ENCODE measurements around the gene ZNF397. TPM values are rescaled to one million over a fixed set of nuclear protein-coding genes. Genes with fewer than 3 reads are reported as not detected.
A peak's percentile ranks its signal among the peaks of the same experiment; 100 is the strongest.

ZNF397 gene
- total and polyA plus RNA-seq, 2 donors (not counting 3 experiments of a cell fraction or from before 2014, with no cell fraction given): 1.5 to 5.5 TPM

- DNase-seq (ENCODE audit: low read depth, low spot score): no peak
- Histone ChIP-seq H3K4me2 (ENCODE audit: insufficient read depth, low read length) (peak overlapping the region; percentile 95), H3K4me3 (replicated peaks in 1 of 3; ENCODE audit: insufficient read depth in 1 of 3, low read depth in 1 of 3, low read length in 3 of 3) (peak overlapping the region in 2 of 3 experiments; percentile 49 to 96), H3K4me1 (ENCODE audit: control insufficient read depth, extremely low read depth, insufficient read depth, low read length) (peaks cover 19% of the 10 kb centered on the region), H3K9me3 (replicated peaks; ENCODE audit: control insufficient read depth, insufficient read depth, low read length) (no peaks in the 10 kb centered on the region), H3K79me2 (ENCODE audit: control insufficient read depth, insufficient read depth, low read length) (peaks cover 71% of the 10 kb centered on the region), H3K27ac (ENCODE audit: insufficient read depth, low read depth, low read length) (no peak overlapping the region), H3K27me3 (ENCODE audit: control insufficient read depth in 2 of 2, insufficient read depth in 2 of 2, low read length in 2 of 2) (no peaks in the 10 kb centered on the region), H3K9me1 (replicated peaks; ENCODE audit: control insufficient read depth, extremely low read depth, insufficient read depth, low read length) (no peaks in the 10 kb centered on the region), H4K20me1 (replicated peaks; ENCODE audit: control insufficient read depth, extremely low read depth, insufficient read depth, low read length) (no peaks in the 10 kb centered on the region), H2AFZ (ENCODE audit: low read depth, low read length) (no peak overlapping the region), H3K36me3 (ENCODE audit: control insufficient read depth in 2 of 2, extremely low read depth in 1 of 2, insufficient read depth in 2 of 2, low read length in 2 of 2) (peaks cover 0 to 7% of the 10 kb centered on the region in 2 experiments), H3K9ac (replicated peaks; ENCODE audit: extremely low read depth, insufficient read depth, low read length) (peak overlapping the region; percentile 94)
- ChIA-PET CTCF (no interaction called here), POLR2A (no interaction called here)
- TF ChIP-seq MYC (IDR thresholded peaks at IDR 0.05; ENCODE audit: low read depth, low read length): no peak
- no peak for TF ChIP-seq JUN (IDR thresholded peaks at IDR 0.05; ENCODE audit: borderline replicate concordance, insufficient read depth, insufficient read length, low read depth)
- TF ChIP-seq GATA2 (IDR thresholded peaks at IDR 0.05; ENCODE audit: insufficient read depth, insufficient read length, low read depth, low read length): no peak
- no peak for TF ChIP-seq FOS (IDR thresholded peaks at IDR 0.05; ENCODE audit: borderline replicate concordance, insufficient read depth, low read length)
- no peak for FAIRE-seq
- BruUV-seq (replicated peaks): no TSS peak
- dilution Hi-C loops (cut with MboI; ENCODE audit: extremely low pct_ligation_motif_present, low sequenced_read_pairs) (no loop called here), intact Hi-C loops (cut with micrococcal nuclease) (loop anchor here (2.0 kb wide), 1 partner anchor 60 kb away; no protein-coding TSS in a partner anchor)
These were observed 50.3 kb downstream of the ZNF397 start for GRCh38 chr18:35291166-35291565.

- Histone ChIP-seq H3K4me2 (ENCODE audit: insufficient read depth, low read length) (no peak overlapping the region), H3K36me3 (ENCODE audit: control insufficient read depth in 2 of 2, extremely low read depth in 1 of 2, insufficient read depth in 2 of 2, low read length in 2 of 2) (peaks cover 4 to 7% of the 10 kb centered on the region in 2 experiments), H3K27me3 (ENCODE audit: control insufficient read depth in 2 of 2, insufficient read depth in 2 of 2, low read length in 2 of 2) (no peaks in the 10 kb centered on the region), H3K9me1 (replicated peaks; ENCODE audit: control insufficient read depth, extremely low read depth, insufficient read depth, low read length) (no peaks in the 10 kb centered on the region), H3K9ac (replicated peaks; ENCODE audit: extremely low read depth, insufficient read depth, low read length) (no peak overlapping the region), H4K20me1 (replicated peaks; ENCODE audit: control insufficient read depth, extremely low read depth, insufficient read depth, low read length) (no peaks in the 10 kb centered on the region), H3K79me2 (ENCODE audit: control insufficient read depth, insufficient read depth, low read length) (peaks cover 66% of the 10 kb centered on the region), H2AFZ (ENCODE audit: low read depth, low read length) (no peak overlapping the region), H3K4me1 (ENCODE audit: control insufficient read depth, extremely low read depth, insufficient read depth, low read length) (peaks cover 8% of the 10 kb centered on the region), H3K27ac (ENCODE audit: insufficient read depth, low read depth, low read length) (no peak overlapping the region), H3K4me3 (replicated peaks in 1 of 3; ENCODE audit: insufficient read depth in 1 of 3, low read depth in 1 of 3, low read length in 3 of 3) (no peak overlapping the region), H3K9me3 (replicated peaks; ENCODE audit: control insufficient read depth, insufficient read depth, low read length) (no peaks in the 10 kb centered on the region)
- dilution Hi-C loops (cut with MboI; ENCODE audit: extremely low pct_ligation_motif_present, low sequenced_read_pairs): no loop called here
- ChIA-PET CTCF (no interaction called here), POLR2A (no interaction called here)
- FAIRE-seq (no peak), DNase-seq (ENCODE audit: low read depth, low spot score) (no peak)
- intact Hi-C loops (cut with micrococcal nuclease): no loop called here
- TF ChIP-seq MYC (IDR thresholded peaks at IDR 0.05; ENCODE audit: low read depth, low read length) (no peak), EZH2 (IDR thresholded peaks at IDR 0.05; ENCODE audit: borderline replicate concordance, low read depth, low read length, severe bottlenecking) (no peak), POLR2AphosphoS5 (IDR thresholded peaks at IDR 0.05; ENCODE audit: insufficient read depth, low read depth, low read length) (no peak), FOS (IDR thresholded peaks at IDR 0.05; ENCODE audit: borderline replicate concordance, insufficient read depth, low read length) (no peak), MAX (IDR thresholded peaks at IDR 0.05; ENCODE audit: insufficient read depth, insufficient read length) (no peak), GATA2 (IDR thresholded peaks at IDR 0.05; ENCODE audit: insufficient read depth, insufficient read length, low read depth, low read length) (no peak), POLR2A (IDR thresholded peaks at IDR 0.05; ENCODE audit: low read depth, low read length) (no peak), JUN (IDR thresholded peaks at IDR 0.05; ENCODE audit: borderline replicate concordance, insufficient read depth, insufficient read length, low read depth) (no peak), CTCF (IDR thresholded peaks at IDR 0.05; ENCODE audit: extremely low read depth in 1 of 2, insufficient read depth in 1 of 2, low read depth in 1 of 2, low read length in 2 of 2) (no peak)
- BruUV-seq (replicated peaks): no TSS peak
These were observed 55.2 kb downstream of the ZNF397 start for GRCh38 chr18:35296060-35296459.

Data from endothelial cell of umbilical vein (primary cell).